ENCODE measurements around the gene KLF9. TPM values are rescaled to one million over a fixed set of nuclear protein-coding genes. Genes with fewer than 3 reads are reported as not detected.
A peak's percentile ranks its signal among the peaks of the same experiment; 100 is the strongest.

The KLF9 gene
- total RNA-seq, 1 experiment from 2014 or later, result 0.44 TPM

DNA sequence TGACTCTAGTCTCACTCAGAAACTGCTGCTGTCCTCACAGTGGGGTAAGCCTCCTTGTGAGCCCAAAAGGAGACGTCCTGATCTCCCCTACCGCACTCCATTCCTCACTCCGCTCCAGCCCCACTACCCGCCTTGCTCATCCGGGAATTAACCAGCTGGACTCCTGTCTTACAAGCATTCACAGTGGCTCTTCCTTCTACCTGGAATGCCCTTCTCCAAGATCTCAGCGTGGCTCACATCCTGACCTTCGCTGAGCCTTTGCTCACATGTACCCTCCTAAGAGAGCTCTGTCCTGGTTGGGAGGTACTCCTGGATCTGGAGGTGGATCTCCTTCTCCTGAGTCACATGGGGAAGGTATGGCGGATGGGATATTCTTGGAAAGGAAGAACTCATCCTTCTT lies 10.7 kb upstream of the KLF9 start:
- no peaks in the 10 kb centered on the region for H3K9me3 ChIP-seq (ENCODE audit: low read length)
- H3K9me2 ChIP-seq (replicated peaks; ENCODE audit: low read length), result no peaks in the 10 kb centered on the region
- no peaks in the 10 kb centered on the region for H4K20me1 ChIP-seq (ENCODE audit: low read length)
- no peak for ATAC-seq
- no peak for TF ChIP-seq EZH2 (IDR thresholded peaks at IDR 0.05; ENCODE audit: low read length, unreplicated experiment)
- POLR2A ChIA-PET (ENCODE audit: unreplicated experiment), result no interaction called here
- peaks cover 3% of the 10 kb centered on the region; the same call in 1 of the 2 replicates for H3K27me3 ChIP-seq (ENCODE audit: low read length)
- no peak overlapping the region for H3K27ac ChIP-seq (ENCODE audit: low read length)
- no peak overlapping the region for H3K4me2 ChIP-seq (ENCODE audit: low read length)
- H2AFZ ChIP-seq (ENCODE audit: low read length), result no peak overlapping the region
- H3K4me1 ChIP-seq (ENCODE audit: insufficient read depth, low read length), result peaks cover 12% of the 10 kb centered on the region
- no peaks in the 10 kb centered on the region for H3K79me2 ChIP-seq (ENCODE audit: low read length)
- no peak overlapping the region for H3K4me3 ChIP-seq (ENCODE audit: low read length)
- CTCF ChIA-PET, result no interaction called here
- H3K36me3 ChIP-seq (ENCODE audit: low read depth, low read length), result no peaks in the 10 kb centered on the region
- H3K9ac ChIP-seq (ENCODE audit: low read length), result no peak overlapping the region
- DNase-seq, result no peak
- H3F3A ChIP-seq (ENCODE audit: low read length, unreplicated experiment), result no peaks in the 10 kb centered on the region
- intact Hi-C loops (cut with micrococcal nuclease), result loop anchor here (10.0 kb wide), 1 partner anchor 180 kb away; no protein-coding TSS in a partner anchor
- BruUV-seq (replicated peaks), result no TSS peak

DNA sequence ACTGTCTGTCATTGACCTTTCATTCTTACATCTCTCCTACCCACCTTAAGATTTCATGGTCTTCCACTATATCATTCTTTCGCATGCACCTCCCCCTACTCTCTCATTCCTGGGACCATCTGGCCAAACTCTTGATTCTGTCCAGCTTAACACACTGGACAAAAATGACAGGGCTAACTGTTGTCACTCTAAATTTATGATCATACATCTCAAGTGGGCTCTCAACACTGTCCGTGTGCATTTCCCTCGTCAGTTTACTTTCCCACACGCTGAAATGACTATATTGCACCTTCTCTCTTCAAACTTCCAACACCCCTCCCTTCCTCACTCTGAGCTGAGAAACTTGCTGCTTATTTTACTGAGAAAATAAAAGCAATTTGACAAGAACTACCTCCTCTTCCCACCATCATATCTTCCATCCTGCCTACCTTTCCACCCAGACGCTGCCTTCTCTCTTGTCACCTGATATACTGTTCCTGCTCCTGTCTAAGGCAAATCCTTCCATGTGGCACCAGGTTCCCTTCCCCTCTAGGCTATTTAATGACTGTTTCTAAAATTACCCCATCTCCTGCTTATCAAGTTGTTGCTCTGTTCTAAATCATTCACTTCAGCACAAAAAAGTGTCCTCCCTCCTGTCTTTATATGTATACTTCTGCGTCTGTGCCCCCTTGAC lies 8.1 kb upstream of the KLF9 start:
- no peak overlapping the region for H3K27ac ChIP-seq (ENCODE audit: low read length)
- ATAC-seq, result no peak
- H3K9ac ChIP-seq (ENCODE audit: low read length), result no peak overlapping the region
- CTCF ChIA-PET, result no interaction called here
- H3K36me3 ChIP-seq (ENCODE audit: low read depth, low read length), result no peaks in the 10 kb centered on the region
- peaks cover 3% of the 10 kb centered on the region; the same call in 1 of the 2 replicates for H3K27me3 ChIP-seq (ENCODE audit: low read length)
- no peaks in the 10 kb centered on the region for H3K9me2 ChIP-seq (replicated peaks; ENCODE audit: low read length)
- no TSS peak for BruUV-seq (replicated peaks)
- H2AFZ ChIP-seq (ENCODE audit: low read length), result no peak overlapping the region
- no peaks in the 10 kb centered on the region for H3F3A ChIP-seq (ENCODE audit: low read length, unreplicated experiment)
- H3K79me2 ChIP-seq (ENCODE audit: low read length), result no peaks in the 10 kb centered on the region
- POLR2A ChIA-PET (ENCODE audit: unreplicated experiment), result no interaction called here
- DNase-seq, result no peak
- TF ChIP-seq, protein P1, sequence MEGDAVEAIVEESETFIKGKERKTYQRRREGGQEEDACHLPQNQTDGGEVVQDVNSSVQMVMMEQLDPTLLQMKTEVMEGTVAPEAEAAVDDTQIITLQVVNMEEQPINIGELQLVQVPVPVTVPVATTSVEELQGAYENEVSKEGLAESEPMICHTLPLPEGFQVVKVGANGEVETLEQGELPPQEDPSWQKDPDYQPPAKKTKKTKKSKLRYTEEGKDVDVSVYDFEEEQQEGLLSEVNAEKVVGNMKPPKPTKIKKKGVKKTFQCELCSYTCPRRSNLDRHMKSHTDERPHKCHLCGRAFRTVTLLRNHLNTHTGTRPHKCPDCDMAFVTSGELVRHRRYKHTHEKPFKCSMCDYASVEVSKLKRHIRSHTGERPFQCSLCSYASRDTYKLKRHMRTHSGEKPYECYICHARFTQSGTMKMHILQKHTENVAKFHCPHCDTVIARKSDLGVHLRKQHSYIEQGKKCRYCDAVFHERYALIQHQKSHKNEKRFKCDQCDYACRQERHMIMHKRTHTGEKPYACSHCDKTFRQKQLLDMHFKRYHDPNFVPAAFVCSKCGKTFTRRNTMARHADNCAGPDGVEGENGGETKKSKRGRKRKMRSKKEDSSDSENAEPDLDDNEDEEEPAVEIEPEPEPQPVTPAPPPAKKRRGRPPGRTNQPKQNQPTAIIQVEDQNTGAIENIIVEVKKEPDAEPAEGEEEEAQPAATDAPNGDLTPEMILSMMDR (conservative IDR thresholded peaks at IDR 0.05; ENCODE audit: low read depth, low read length), result no peak
- TF ChIP-seq EZH2phosphoT487 (IDR thresholded peaks at IDR 0.05; ENCODE audit: borderline replicate concordance, low read length), result no peak
- no peak for TF ChIP-seq EZH2 (IDR thresholded peaks at IDR 0.05; ENCODE audit: low read length, unreplicated experiment)
- no peaks in the 10 kb centered on the region for H4K20me1 ChIP-seq (ENCODE audit: low read length)
- H3K9me3 ChIP-seq (ENCODE audit: low read length), result no peaks in the 10 kb centered on the region
- H3K4me1 ChIP-seq (ENCODE audit: insufficient read depth, low read length), result peaks cover 28% of the 10 kb centered on the region
- intact Hi-C loops (cut with micrococcal nuclease), result loop anchor here (5.0 to 10.0 kb wide), 2 partner anchors 165 to 182 kb away; partner anchors contain the start of gene SMC5
- H3K4me2 ChIP-seq (ENCODE audit: low read length), result no peak overlapping the region
- H3K4me3 ChIP-seq (ENCODE audit: low read length), result no peak overlapping the region

DNA sequence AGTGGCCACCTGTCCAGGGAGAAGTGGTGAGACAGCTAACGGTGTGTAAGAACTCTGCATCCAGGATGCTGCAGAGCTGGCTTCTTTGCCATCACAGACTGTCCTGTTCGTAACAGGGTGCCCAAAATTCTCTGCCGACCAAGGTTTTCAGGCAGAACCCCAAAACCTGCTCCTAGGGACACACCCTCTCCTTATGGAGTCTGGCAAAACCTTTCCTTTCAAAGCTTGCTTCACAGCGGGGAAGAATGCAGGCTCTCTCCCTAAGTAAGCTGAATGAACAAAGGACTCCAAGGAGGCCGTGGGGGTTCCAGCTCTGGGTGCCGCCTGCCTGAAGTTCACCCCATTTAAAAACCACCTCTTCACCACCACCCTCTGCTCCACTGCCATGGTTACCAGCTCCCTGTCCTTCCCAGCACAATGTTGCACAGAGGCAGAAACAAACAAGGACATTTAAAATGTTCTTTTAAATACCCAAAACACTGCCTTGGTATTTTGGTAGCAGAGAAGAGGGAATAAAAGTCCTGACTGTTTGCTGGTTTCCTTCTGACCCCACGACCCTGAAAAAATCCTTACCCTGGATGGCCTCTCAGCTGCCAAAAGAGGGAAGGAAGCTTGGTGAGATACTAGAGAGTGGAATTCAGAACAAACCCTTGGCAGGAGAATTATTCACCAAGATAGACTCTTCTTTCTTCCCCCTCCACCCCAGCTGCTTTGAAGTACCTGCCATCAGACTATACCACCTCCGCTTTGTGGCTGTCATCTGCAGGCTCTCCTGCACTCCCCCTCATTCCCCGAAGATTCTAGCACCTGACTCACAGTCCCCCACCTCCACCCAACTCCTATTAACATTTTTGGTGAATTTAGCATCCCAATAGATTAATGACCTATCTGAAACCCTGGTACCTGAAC lies 7.1 kb upstream of the KLF9 start:
- H3F3A ChIP-seq (ENCODE audit: low read length, unreplicated experiment), result no peaks in the 10 kb centered on the region
- no peaks in the 10 kb centered on the region for H3K36me3 ChIP-seq (ENCODE audit: low read depth, low read length)
- POLR2A ChIA-PET (ENCODE audit: unreplicated experiment), result no interaction called here
- ATAC-seq (no peak), DNase-seq (no peak)
- peak overlapping the region; percentile 97 for H3K4me2 ChIP-seq (ENCODE audit: low read length)
- TF ChIP-seq, protein P1 (conservative IDR thresholded peaks at IDR 0.05; ENCODE audit: low read depth, low read length), result no peak
- no peak for TF ChIP-seq EZH2 (IDR thresholded peaks at IDR 0.05; ENCODE audit: low read length, unreplicated experiment)
- no peak for TF ChIP-seq EZH2phosphoT487 (IDR thresholded peaks at IDR 0.05; ENCODE audit: borderline replicate concordance, low read length)
- H3K4me1 ChIP-seq (ENCODE audit: insufficient read depth, low read length), result peaks cover 28% of the 10 kb centered on the region
- H3K27me3 ChIP-seq (ENCODE audit: low read length), result peaks cover 3% of the 10 kb centered on the region; the same call in 1 of the 2 replicates
- H2AFZ ChIP-seq (ENCODE audit: low read length), result peak overlapping the region; percentile 86; the same call in 1 of the 2 replicates
- no TSS peak for BruUV-seq (replicated peaks)
- no peaks in the 10 kb centered on the region for H3K9me2 ChIP-seq (replicated peaks; ENCODE audit: low read length)
- no peaks in the 10 kb centered on the region for H3K9me3 ChIP-seq (ENCODE audit: low read length)
- peak overlapping the region; percentile 72; the same call in 1 of the 2 replicates for H3K4me3 ChIP-seq (ENCODE audit: low read length)
- no peaks in the 10 kb centered on the region for H3K79me2 ChIP-seq (ENCODE audit: low read length)
- CTCF ChIA-PET, result no interaction called here
- H4K20me1 ChIP-seq (ENCODE audit: low read length), result no peaks in the 10 kb centered on the region
- intact Hi-C loops (cut with micrococcal nuclease), result loop anchor here (5.0 to 10.0 kb wide), 2 partner anchors 164 to 183 kb away; partner anchors contain the start of gene SMC5
- H3K9ac ChIP-seq (ENCODE audit: low read length), result peak overlapping the region; percentile 62
- 0 out of 2 replicates have a peak overlapping the region, but pooled peaks have one; percentile 75 for H3K27ac ChIP-seq (ENCODE audit: low read length)
